ENCODE measurements around the gene RCCD1.

DNA sequence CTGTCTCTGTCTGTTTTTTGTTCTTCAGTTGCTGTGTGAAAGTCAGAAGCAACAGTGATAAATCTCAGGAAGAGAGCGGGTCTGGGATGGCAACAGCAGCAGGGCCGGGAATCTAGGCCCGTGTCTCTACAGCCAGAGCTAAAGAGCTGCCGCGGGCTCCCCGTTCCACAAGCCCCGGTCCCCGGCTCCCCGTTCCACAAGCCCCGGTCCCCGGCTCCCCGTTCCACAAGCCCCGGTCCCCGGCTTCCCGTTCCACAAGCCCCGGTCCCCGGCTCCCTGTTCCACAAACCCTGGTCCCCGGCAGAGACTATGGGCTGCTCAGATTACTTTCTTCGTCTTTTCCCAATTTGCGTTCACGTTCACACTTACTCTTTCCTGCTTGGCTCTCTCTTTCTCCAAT lies 19.5 kb downstream of the RCCD1 start:
- TF ChIP-seq, protein P1, sequence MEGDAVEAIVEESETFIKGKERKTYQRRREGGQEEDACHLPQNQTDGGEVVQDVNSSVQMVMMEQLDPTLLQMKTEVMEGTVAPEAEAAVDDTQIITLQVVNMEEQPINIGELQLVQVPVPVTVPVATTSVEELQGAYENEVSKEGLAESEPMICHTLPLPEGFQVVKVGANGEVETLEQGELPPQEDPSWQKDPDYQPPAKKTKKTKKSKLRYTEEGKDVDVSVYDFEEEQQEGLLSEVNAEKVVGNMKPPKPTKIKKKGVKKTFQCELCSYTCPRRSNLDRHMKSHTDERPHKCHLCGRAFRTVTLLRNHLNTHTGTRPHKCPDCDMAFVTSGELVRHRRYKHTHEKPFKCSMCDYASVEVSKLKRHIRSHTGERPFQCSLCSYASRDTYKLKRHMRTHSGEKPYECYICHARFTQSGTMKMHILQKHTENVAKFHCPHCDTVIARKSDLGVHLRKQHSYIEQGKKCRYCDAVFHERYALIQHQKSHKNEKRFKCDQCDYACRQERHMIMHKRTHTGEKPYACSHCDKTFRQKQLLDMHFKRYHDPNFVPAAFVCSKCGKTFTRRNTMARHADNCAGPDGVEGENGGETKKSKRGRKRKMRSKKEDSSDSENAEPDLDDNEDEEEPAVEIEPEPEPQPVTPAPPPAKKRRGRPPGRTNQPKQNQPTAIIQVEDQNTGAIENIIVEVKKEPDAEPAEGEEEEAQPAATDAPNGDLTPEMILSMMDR (conservative IDR thresholded peaks at IDR 0.05; ENCODE audit: low read length): no peak
- no peak for TF ChIP-seq EZH2phosphoT487 (IDR thresholded peaks at IDR 0.05; ENCODE audit: borderline replicate concordance)

All from Loucy (cell line).